PC-3 (cell line): ENCODE results near the gene CBR3. TPM values are rescaled to one million over a fixed set of nuclear protein-coding genes. Genes with fewer than 3 reads are reported as not detected.

Experiments used
- ATAC-seq: fragments of 200-7000 bp; cut with Tn5 transposase; 2 replicates; pipeline ENCODE4 v1.9.1; 2020; ENCODE audit warnings: mild to moderate bottlenecking, moderate library complexity
- BruUV-seq: library from RNA; stranded (reverse); fragments of 400-500 nt; replicated peaks from 2 replicates; lab custom pipeline; 2021; lab: Mats Ljungman, UMichigan
- CTCF ChIA-PET: fragments of 300-600 bp; sonication (Branson Sonifier 250); formaldehyde crosslinking; loops from one replicate; lab custom pipeline; 2022; ENCODE audit warnings: antibody characterized with exemption; lab: Charles Lee
- POLR2A ChIA-PET: fragments of 300-600 bp; sonication (Branson Sonifier 250); formaldehyde crosslinking; loops from one replicate; lab custom pipeline; 2022; ENCODE audit warnings: antibody characterized with exemption; ENCODE audit not compliant: unreplicated experiment; lab: Charles Lee
- DNase-seq: peaks from one replicate; pipeline ENCODE4 v3.0.0-alpha.2; 2015
- H2AFZ ChIP-seq: fragments of 300-600 bp; sonication (generic); 2 replicates; pipeline ENCODE4 v1.6.0; 2016; ENCODE audit warnings: antibody characterized with exemption, low read length
- H3F3A ChIP-seq: fragments of 300-600 bp; sonication (generic); one replicate; pipeline ENCODE4 v1.6.0; 2017; ENCODE audit warnings: antibody characterized with exemption, low read length, control low read depth, mild to moderate bottlenecking; ENCODE audit not compliant: unreplicated experiment
- H3K27ac ChIP-seq: fragments of 300-600 bp; sonication (generic); 2 replicates; pipeline ENCODE4 v1.5.1; 2016; ENCODE audit warnings: mild to moderate bottlenecking, low read length
- H3K27me3 ChIP-seq: fragments of 300-600 bp; sonication (generic); 2 replicates; pipeline ENCODE4 v1.6.1; 2016; ENCODE audit warnings: low read length, mixed read lengths
- H3K36me3 ChIP-seq: fragments of 300-600 bp; sonication (generic); 2 replicates; pipeline ENCODE4 v1.6.1; 2016; ENCODE audit warnings: low read depth, mixed run types, low read length, mixed read lengths
- H3K4me1 ChIP-seq: fragments of 300-600 bp; sonication (generic); 2 replicates; pipeline ENCODE4 v1.5.1; 2016; ENCODE audit warnings: low read length; ENCODE audit not compliant: insufficient read depth
- H3K4me2 ChIP-seq: fragments of 300-600 bp; sonication (generic); 2 replicates; pipeline ENCODE4 v1.6.0; 2016; ENCODE audit warnings: low read length
- H3K4me3 ChIP-seq: fragments of 300-600 bp; sonication (generic); 2 replicates; pipeline ENCODE4 v1.5.1; 2016; ENCODE audit warnings: mild to moderate bottlenecking, low read length, mixed read lengths
- H3K79me2 ChIP-seq: fragments of 300-600 bp; sonication (generic); 2 replicates; pipeline ENCODE4 v1.6.1; 2017; ENCODE audit warnings: low read length, mixed read lengths
- H3K9ac ChIP-seq: fragments of 300-600 bp; sonication (generic); 2 replicates; pipeline ENCODE4 v1.6.0; 2016; ENCODE audit warnings: mild to moderate bottlenecking, low read length
- H3K9me2 ChIP-seq: fragments of 300-600 bp; sonication (generic); replicated peaks from 2 replicates; pipeline ENCODE4 v1.6.1; 2016; ENCODE audit warnings: mixed run types, low read length, mixed read lengths
- H3K9me3 ChIP-seq: fragments of 300-600 bp; sonication (generic); 2 replicates; pipeline ENCODE4 v1.6.1; 2016; ENCODE audit warnings: low read length, mixed read lengths
- H4K20me1 ChIP-seq: fragments of 300-600 bp; sonication (generic); 2 replicates; pipeline ENCODE4 v1.6.1; 2016; ENCODE audit warnings: low read length, mixed read lengths
- CTCF ChIP-seq: fragments of 300-600 bp; sonication (generic); conservative IDR thresholded peaks from 2 replicates; pipeline ENCODE4 v1.5.1; 2017; ENCODE audit warnings: antibody characterized with exemption, low read depth, mild to moderate bottlenecking, low read length
- EZH2 ChIP-seq: fragments of 300-600 bp; sonication (generic); IDR thresholded peaks from one replicate; pipeline ENCODE4 v1.6.1; 2017; ENCODE audit warnings: antibody characterized with exemption, mild to moderate bottlenecking, low read length; ENCODE audit not compliant: unreplicated experiment
- EZH2phosphoT487 ChIP-seq: fragments of 300-600 bp; sonication (generic); IDR thresholded peaks from 2 replicates; pipeline ENCODE4 v1.6.1; 2018; ENCODE audit warnings: mild to moderate bottlenecking, antibody characterized with exemption, low read length, borderline replicate concordance
- intact Hi-C: fragments of 100-400 bp; cut with micrococcal nuclease; formaldehyde crosslinking; loops from 2 replicates; pipeline ENCODE4 v1.9.0; 2023
- total RNA-seq: library from RNA; depleted of rRNA; stranded (reverse); fragments of >200 nt; gene quantifications from 2 replicates; pipeline ENCODE4 v1.2.3, GENCODE V29; 2014

The CBR3 gene
- total RNA-seq, 1 experiment from 2014 or later: 49.3 TPM

- no peak overlapping the region for H3K9ac ChIP-seq
- no peaks in the 10 kb centered on the region for H3F3A ChIP-seq
- no peak overlapping the region for H3K4me2 ChIP-seq
- H3K27ac ChIP-seq: no peak overlapping the region
- H3K79me2 ChIP-seq: peaks cover 21% of the 10 kb centered on the region; the same call in 1 of the 2 replicates
- no TSS peak for BruUV-seq
- POLR2A ChIA-PET: interaction anchor here (0.5 kb wide), 1 partner anchor 184 kb away, joined by 3 read pairs; no protein-coding TSS in a partner anchor
- ATAC-seq (peak; percentile 56), DNase-seq (no peak)
- no peak overlapping the region for H3K4me3 ChIP-seq
- no peaks in the 10 kb centered on the region for H3K27me3 ChIP-seq
- H4K20me1 ChIP-seq: no peaks in the 10 kb centered on the region
- H3K9me2 ChIP-seq: no peaks in the 10 kb centered on the region
- no peak overlapping the region for H2AFZ ChIP-seq
- H3K9me3 ChIP-seq: no peaks in the 10 kb centered on the region
- H3K36me3 ChIP-seq: peaks cover 2% of the 10 kb centered on the region; the same call in 1 of the 2 replicates
- no peak for TF ChIP-seq EZH2
- no peak for TF ChIP-seq CTCF
- TF ChIP-seq EZH2phosphoT487: no peak
- CTCF ChIA-PET: no interaction called here
- intact Hi-C loops: no loop called here
- H3K4me1 ChIP-seq: peaks cover 8% of the 10 kb centered on the region; the same call in 1 of the 2 replicates
These were observed 29.2 kb downstream of the CBR3 start for GRCh38 chr21:36163750-36164741.

GRCh38 chr21:36165356-36165755, 30.5 kb downstream of the CBR3 start:
- Histone ChIP-seq H2AFZ (no peak overlapping the region), H3K27ac (no peak overlapping the region), H3K4me3 (no peak overlapping the region), H3K4me2 (no peak overlapping the region), H3K9me3 (no peaks in the 10 kb centered on the region), H3K9me2 (no peaks in the 10 kb centered on the region), H3K36me3 (peaks cover 5% of the 10 kb centered on the region; the same call in 1 of the 2 replicates), H3K9ac (no peak overlapping the region), H3F3A (no peaks in the 10 kb centered on the region), H3K27me3 (no peaks in the 10 kb centered on the region), H4K20me1 (no peaks in the 10 kb centered on the region), H3K4me1 (peaks cover 8% of the 10 kb centered on the region; the same call in 1 of the 2 replicates), H3K79me2 (peaks cover 14% of the 10 kb centered on the region; the same call in 1 of the 2 replicates)
- intact Hi-C loops: no loop called here
- ChIA-PET POLR2A (no interaction called here), CTCF (no interaction called here)
- no peak for ATAC-seq
- no peak for TF ChIP-seq CTCF
- no peak for TF ChIP-seq EZH2phosphoT487
- no peak for TF ChIP-seq EZH2
- BruUV-seq: no TSS peak
- DNase-seq: no peak

- intact Hi-C loops: no loop called here
These were observed 31.8 kb downstream of the CBR3 start for GRCh38 chr21:36166705-36167104.

More at GRCh38 chr21:36166705-36167104, 31.8 kb downstream of the CBR3 start:
- no TSS peak for BruUV-seq
- Histone ChIP-seq H3K27me3 (no peaks in the 10 kb centered on the region), H3K79me2 (peaks cover 11% of the 10 kb centered on the region; the same call in 1 of the 2 replicates), H3K4me3 (no peak overlapping the region), H4K20me1 (no peaks in the 10 kb centered on the region), H3F3A (no peaks in the 10 kb centered on the region), H3K36me3 (peaks cover 5% of the 10 kb centered on the region; the same call in 1 of the 2 replicates), H3K27ac (no peak overlapping the region), H2AFZ (no peak overlapping the region), H3K9me3 (no peaks in the 10 kb centered on the region), H3K9ac (no peak overlapping the region), H3K9me2 (no peaks in the 10 kb centered on the region), H3K4me1 (peaks cover 8% of the 10 kb centered on the region; the same call in 1 of the 2 replicates), H3K4me2 (no peak overlapping the region)
- CTCF ChIA-PET: no interaction called here
- peak; percentile 46 for ATAC-seq
- no peak for TF ChIP-seq EZH2
- no peak for TF ChIP-seq CTCF
- no peak for TF ChIP-seq EZH2phosphoT487
- POLR2A ChIA-PET: no interaction called here
- DNase-seq: no peak
